Right lobe of liver (tissue), 6 donors: ENCODE results near the gene VKORC1. TPM values are rescaled to one million over a fixed set of nuclear protein-coding genes. Genes with fewer than 3 reads are reported as not detected.
A peak's percentile ranks its signal among the peaks of the same experiment; 100 is the strongest.

Experiments
- ATAC-seq, 4 donors: fragments of 200-7000 bp; cut with Tn5 transposase; one replicate each; pipeline ENCODE4 v1.9.1; 2020; ENCODE audit warnings: mild to moderate bottlenecking in 4 of 4, moderate library complexity in 4 of 4
- DNase-seq, 3 donors: peaks; one replicate each; pipeline ENCODE4 v3.0.0-alpha.2; 2020
- H3K27ac ChIP-seq, 3 donors: fragments of 200-600 bp; one replicate each; pipeline ENCODE4 v1.8.0; 2022
- H3K27me3 ChIP-seq, 2 donors: fragments of 200-600 bp; one replicate each; pipeline ENCODE4 v1.8.0; 2022
- H3K36me3 ChIP-seq, 4 donors: fragments of 200-600 bp; sonication (generic) in 1 of 4; one replicate each; pipeline versions ENCODE4 v1.5.1 to v1.8.0; 2017 to 2022; ENCODE audit warnings: control low read depth in 1 of 4
- H3K4me1 ChIP-seq, 4 donors: fragments of 200-600 bp; sonication (generic) in 1 of 4; one replicate each; pipeline versions ENCODE4 v1.5.1 to v1.8.0; 2017 to 2022; ENCODE audit warnings: control low read depth in 1 of 4
- H3K4me3 ChIP-seq, 3 donors: fragments of 200-600 bp; one replicate each; pipeline ENCODE4 v1.8.0; 2022
- H3K9me3 ChIP-seq, 4 donors: fragments of 200-600 bp; sonication (generic) in 1 of 4; one replicate each; pipeline versions ENCODE4 v1.5.1 to v1.8.0; 2017 to 2022; ENCODE audit warnings: control low read depth in 1 of 4
- POLR2A ChIP-seq: fragments of 450-650 bp; IDR thresholded peaks from one replicate; pipeline ENCODE4 v1.6.1; 2017; ENCODE audit warnings: antibody characterized with exemption, mild to moderate bottlenecking
- WGBS: methylation state at CpG from one replicate; pipeline ENCODE4 v1.1.6; 2018; ENCODE audit warnings: low coverage, low lambda C conversion rate; ENCODE audit not compliant: insufficient coverage; ENCODE audit errors: missing lambda C conversion rate; 5-methylcytosine and 5-hydroxymethylcytosine counted together
- intact Hi-C, 2 donors: fragments of 100-400 bp; cut with DNase I; formaldehyde crosslinking; loops; one replicate each; pipeline versions ENCODE4 v1.11.2 to v1.14.1; 2022
- total RNA-seq, 6 experiments: library from RNA; depleted of rRNA in 2 of 6; stranded (reverse); fragments of >200 nt in 2 of 6; fragmentation: NEBNext Ultra II Directional in 3 of 6; extraction: Animal tissue kit (Norgen Biotek cat#: 25700) in 3 of 6; gene quantifications; one replicate each; pipeline versions ENCODE4 v1.1.0 to v1.2.4, GENCODE V29; 2016 to 2023
- TF ChIP-seq, protein P1 (sequence below), 4 donors: fragments of 200-600 bp in 3 of 4; fragments of 450-650 bp in 1 of 4; IDR thresholded peaks; one replicate each; pipeline versions ENCODE4 v1.5.1 to v1.8.0; 2016 to 2022; ENCODE audit warnings: antibody characterized with exemption in 4 of 4, mild to moderate bottlenecking in 2 of 4
- donor health status: DM: no; HTN: yes; CAD: no.
- donor health status: DM: no; HTN: no; CAD: no.
- donor health status: DM: no; HTN: no; CAD: no.
- donor health status: DM: no; HTN: yes; CAD: no.
- donor health status: DM: no; HTN: yes; CAD: no.

The VKORC1 gene
- total RNA-seq, 6 experiments from 2014 or later = 102 to 297 (median 199) TPM

DNA sequence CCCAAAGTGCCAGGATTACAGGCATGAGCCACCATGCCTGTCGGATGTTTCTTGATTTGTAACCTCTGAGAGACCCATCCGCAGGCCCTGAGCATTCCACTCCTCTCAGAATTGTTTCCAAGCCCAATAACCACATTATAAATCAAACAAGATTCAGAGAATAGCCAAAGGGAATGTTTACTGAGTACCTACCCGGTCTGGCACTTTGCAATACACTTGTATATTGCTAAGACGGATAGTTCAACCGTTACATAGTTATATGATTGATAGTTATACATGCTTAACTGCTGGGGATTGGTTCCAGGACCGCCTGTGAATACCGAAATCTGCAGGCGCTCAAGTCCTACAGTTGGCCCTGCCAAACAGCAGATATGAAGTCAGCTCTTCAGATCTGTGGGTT lies 19.9 kb upstream of the VKORC1 start:
- WGBS = 51% methylated on average over 8 of the region's 8 CpGs
- H3K27ac ChIP-seq = peak overlapping the region in 2 of 3 donors; percentile 62 to 74
- H3K36me3 ChIP-seq = peaks cover 0 to 14% (median 1%) of the 10 kb centered on the region in 4 donors
- peak overlapping the region in 1 of 3 donors; percentile 3 for H3K4me3 ChIP-seq
- intact Hi-C loops = no loop called here
- H3K9me3 ChIP-seq = no peaks in the 10 kb centered on the region
- H3K27me3 ChIP-seq = no peaks in the 10 kb centered on the region
- H3K4me1 ChIP-seq = peaks cover 0 to 70% (median 28%) of the 10 kb centered on the region in 4 donors
- DNase-seq (no peak), ATAC-seq (no peak)
- TF ChIP-seq, protein P1, sequence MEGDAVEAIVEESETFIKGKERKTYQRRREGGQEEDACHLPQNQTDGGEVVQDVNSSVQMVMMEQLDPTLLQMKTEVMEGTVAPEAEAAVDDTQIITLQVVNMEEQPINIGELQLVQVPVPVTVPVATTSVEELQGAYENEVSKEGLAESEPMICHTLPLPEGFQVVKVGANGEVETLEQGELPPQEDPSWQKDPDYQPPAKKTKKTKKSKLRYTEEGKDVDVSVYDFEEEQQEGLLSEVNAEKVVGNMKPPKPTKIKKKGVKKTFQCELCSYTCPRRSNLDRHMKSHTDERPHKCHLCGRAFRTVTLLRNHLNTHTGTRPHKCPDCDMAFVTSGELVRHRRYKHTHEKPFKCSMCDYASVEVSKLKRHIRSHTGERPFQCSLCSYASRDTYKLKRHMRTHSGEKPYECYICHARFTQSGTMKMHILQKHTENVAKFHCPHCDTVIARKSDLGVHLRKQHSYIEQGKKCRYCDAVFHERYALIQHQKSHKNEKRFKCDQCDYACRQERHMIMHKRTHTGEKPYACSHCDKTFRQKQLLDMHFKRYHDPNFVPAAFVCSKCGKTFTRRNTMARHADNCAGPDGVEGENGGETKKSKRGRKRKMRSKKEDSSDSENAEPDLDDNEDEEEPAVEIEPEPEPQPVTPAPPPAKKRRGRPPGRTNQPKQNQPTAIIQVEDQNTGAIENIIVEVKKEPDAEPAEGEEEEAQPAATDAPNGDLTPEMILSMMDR (IDR thresholded peaks at IDR 0.05) = no peak
- no peak for TF ChIP-seq POLR2A

DNA sequence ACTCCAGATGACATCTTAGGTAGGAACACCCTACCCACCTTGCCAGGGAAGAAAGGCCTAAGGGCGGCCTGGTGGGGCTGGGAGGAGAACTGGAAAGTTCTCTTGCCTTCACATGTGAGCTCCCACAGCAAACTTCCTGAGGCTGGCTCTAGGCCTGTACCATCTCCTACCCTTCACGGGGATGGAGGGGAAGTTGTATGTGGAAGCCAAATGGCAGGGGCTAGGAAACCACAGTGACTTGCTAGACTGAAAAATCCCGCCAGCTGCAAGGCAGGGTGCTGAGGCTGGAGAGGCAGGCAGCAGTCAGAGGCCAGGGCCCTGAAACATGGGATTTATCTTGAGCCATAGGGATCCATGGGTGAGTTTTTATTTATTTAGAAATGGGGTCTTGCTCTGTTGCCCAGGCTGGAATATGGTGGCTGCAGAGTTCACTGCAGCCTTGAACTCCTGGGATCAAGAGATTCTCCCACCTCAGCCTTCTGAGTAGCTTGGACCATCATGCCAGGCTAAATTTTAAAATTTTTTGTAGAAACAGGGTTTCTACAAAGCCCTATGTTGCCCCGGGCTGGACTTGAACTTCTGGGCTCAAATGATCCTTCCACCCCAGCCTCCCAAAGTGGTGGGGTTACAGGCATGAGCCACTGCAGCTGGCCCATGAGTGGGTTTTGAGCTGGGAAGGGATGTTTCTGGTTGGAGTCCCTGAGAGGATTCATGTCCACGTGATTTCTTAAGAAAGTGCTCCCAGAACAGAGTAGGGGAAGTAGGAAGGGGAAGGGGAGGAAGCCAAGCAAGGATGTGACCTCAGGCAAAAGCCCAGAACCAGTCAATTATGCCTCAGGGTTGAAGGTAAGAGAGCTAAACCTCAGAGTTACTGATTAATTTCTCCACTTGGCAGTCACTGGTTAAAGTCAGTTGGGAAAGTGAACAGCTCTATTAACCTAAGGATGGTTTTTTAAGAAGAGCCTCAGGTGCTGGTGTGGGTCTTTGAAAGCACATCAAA lies 18.8 kb upstream of the VKORC1 start:
- Histone ChIP-seq H3K4me1 (peaks cover 0 to 72% (median 23%) of the 10 kb centered on the region in 4 donors), H3K9me3 (no peaks in the 10 kb centered on the region), H3K27ac (peak overlapping the region; percentile 62 to 74 (median 70)), H3K27me3 (no peaks in the 10 kb centered on the region), H3K36me3 (peaks cover 0 to 14% (median 1%) of the 10 kb centered on the region in 4 donors), H3K4me3 (peak overlapping the region in 2 of 3 donors; percentile 3 to 4)
- TF ChIP-seq, protein P1 (IDR thresholded peaks at IDR 0.05) = no peak
- no peak for TF ChIP-seq POLR2A
- intact Hi-C loops = no loop called here
- ATAC-seq (peak; percentile 18 to 31 (median 29)), DNase-seq (peak in 1 of 3 donors; percentile 51)
- whole genome bisulfite sequencing = 47% methylated on average over 4 of the region's 5 CpGs

DNA sequence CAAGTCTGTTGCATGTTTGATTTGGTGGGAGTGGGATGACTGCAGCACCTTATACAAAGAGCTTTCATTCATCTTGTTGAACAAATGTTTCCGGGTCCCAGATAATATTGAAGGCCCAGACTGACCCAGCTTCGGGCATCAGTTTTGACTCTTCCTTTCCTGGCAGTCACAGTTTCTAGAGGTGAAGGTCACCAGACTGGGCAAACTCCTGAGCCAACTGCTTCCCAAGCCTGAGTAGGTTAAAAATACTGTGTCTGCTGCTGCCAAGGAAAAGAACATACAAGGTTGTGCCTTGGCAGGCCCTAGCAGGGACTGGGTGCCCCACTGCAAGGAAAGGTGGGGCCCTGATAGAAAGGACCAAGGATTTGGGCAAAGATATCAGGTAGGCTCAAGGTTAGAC lies 18.1 kb upstream of the VKORC1 start:
- no peak for TF ChIP-seq POLR2A
- TF ChIP-seq, protein P1 (IDR thresholded peaks at IDR 0.05) = no peak
- intact Hi-C loops = no loop called here
- no peaks in the 10 kb centered on the region for H3K27me3 ChIP-seq
- H3K27ac ChIP-seq = peak overlapping the region; percentile 62 to 74 (median 70)
- H3K4me3 ChIP-seq = no peak overlapping the region
- H3K4me1 ChIP-seq = peaks cover 0 to 69% (median 22%) of the 10 kb centered on the region in 4 donors
- WGBS = 43% methylated on average over 2 of the region's 2 CpGs
- no peaks in the 10 kb centered on the region for H3K9me3 ChIP-seq
- peak in 1 of 4 donors; percentile 0 for ATAC-seq
- peaks cover 0 to 14% (median 1%) of the 10 kb centered on the region in 4 donors for H3K36me3 ChIP-seq
- no peak for DNase-seq

DNA sequence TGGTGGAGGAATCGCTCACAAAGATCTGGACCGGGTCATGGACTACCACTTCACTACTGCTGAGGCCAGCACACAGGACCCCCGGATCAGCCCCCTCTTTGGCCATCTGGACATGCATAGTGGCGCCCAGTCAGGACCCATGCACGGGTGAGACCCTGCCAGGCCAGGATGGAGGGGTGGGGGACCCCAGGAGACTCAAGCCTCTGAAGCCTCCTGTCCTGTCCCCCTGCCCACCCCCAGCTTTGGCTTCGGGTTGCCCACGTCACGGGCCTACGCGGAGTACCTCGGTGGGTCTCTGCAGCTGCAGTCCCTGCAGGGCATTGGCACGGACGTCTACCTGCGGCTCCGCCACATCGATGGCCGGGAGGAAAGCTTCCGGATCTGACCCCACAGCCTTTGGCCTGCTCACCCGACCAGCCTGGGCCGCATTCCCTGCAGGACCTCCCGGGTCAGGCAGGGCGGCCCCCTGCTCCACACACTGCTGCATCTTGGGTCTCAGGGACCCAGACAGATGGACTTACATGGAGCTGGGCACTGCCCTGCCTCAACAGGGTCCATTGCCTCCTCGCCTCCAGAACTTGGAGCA lies 17.4 kb upstream of the VKORC1 start:
- 100% methylated on average over 2 of the region's 23 CpGs for WGBS
- peak overlapping the region in 2 of 3 donors; percentile 62 to 74 for H3K27ac ChIP-seq
- ATAC-seq = no peak
- H3K9me3 ChIP-seq = no peaks in the 10 kb centered on the region
- H3K4me1 ChIP-seq = peaks cover 0 to 69% (median 22%) of the 10 kb centered on the region in 4 donors
- H3K36me3 ChIP-seq = peaks cover 0 to 14% (median 1%) of the 10 kb centered on the region in 4 donors
- TF ChIP-seq, protein P1 (IDR thresholded peaks at IDR 0.05) = no peak
- no peak for TF ChIP-seq POLR2A
- intact Hi-C loops = no loop called here
- no peak overlapping the region for H3K4me3 ChIP-seq
- no peak for DNase-seq
- H3K27me3 ChIP-seq = no peaks in the 10 kb centered on the region
